ENCODE results near the gene ITSN1.

Gene ITSN1

DNA sequence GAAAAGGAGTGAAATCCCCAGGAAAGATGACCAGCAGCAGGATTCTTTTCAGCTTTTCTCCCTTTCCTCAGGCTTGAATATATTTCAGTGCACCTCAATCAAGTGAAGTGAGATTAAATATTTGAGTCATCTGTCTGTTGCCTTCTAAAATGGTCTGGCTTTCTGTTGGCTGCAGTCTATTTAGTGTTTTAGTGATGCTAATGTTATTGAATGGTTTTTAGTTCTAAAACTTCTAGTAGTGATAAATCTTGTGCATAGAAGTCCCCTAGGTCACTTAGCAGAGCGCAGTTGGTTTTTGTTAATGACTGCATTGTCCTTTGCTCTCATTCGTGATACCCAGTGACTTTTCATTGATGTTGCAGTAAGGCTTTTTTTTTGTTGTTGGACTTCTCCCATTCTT lies 53.5 kb downstream of the ITSN1 start:
- TF ChIP-seq TAF1 (IDR thresholded peaks at IDR 0.05; ENCODE audit: borderline replicate concordance, insufficient read depth, low read length) (no peak), POLR2AphosphoS5 (IDR thresholded peaks at IDR 0.05; ENCODE audit: low read depth, low read length) (no peak), SIN3A (IDR thresholded peaks at IDR 0.05; ENCODE audit: borderline replicate concordance, insufficient read depth, low read length) (no peak), FOXP2 (optimal IDR thresholded peaks at IDR 0.05; ENCODE audit: borderline replicate concordance, extremely low read depth, extremely low read length, insufficient read depth) (no peak), REST (IDR thresholded peaks at IDR 0.05; ENCODE audit: insufficient read depth in 1 of 2, low read depth in 2 of 2, low read length in 2 of 2) (no peak)

GRCh38 chr21:33696465-33696864 lies 54.2 kb downstream of the ITSN1 start:
- no peak for TF ChIP-seq SIN3A (IDR thresholded peaks at IDR 0.05; ENCODE audit: borderline replicate concordance, insufficient read depth, low read length)
- TF ChIP-seq POLR2AphosphoS5 (IDR thresholded peaks at IDR 0.05; ENCODE audit: low read depth, low read length) = no peak
- TF ChIP-seq REST (IDR thresholded peaks at IDR 0.05; ENCODE audit: insufficient read depth in 1 of 2, low read depth in 2 of 2, low read length in 2 of 2) = no peak
- TF ChIP-seq FOXP2 (optimal IDR thresholded peaks at IDR 0.05; ENCODE audit: borderline replicate concordance, extremely low read depth, extremely low read length, insufficient read depth) = no peak
- no peak for TF ChIP-seq TAF1 (IDR thresholded peaks at IDR 0.05; ENCODE audit: borderline replicate concordance, insufficient read depth, low read length)

- TF ChIP-seq REST (IDR thresholded peaks at IDR 0.05; ENCODE audit: insufficient read depth in 1 of 2, low read depth in 2 of 2, low read length in 2 of 2) = no peak
- TF ChIP-seq POLR2AphosphoS5 (IDR thresholded peaks at IDR 0.05; ENCODE audit: low read depth, low read length) = no peak
- TF ChIP-seq SIN3A (IDR thresholded peaks at IDR 0.05; ENCODE audit: borderline replicate concordance, insufficient read depth, low read length) = no peak
- TF ChIP-seq TAF1 (IDR thresholded peaks at IDR 0.05; ENCODE audit: borderline replicate concordance, insufficient read depth, low read length) = no peak
- no peak for TF ChIP-seq FOXP2 (optimal IDR thresholded peaks at IDR 0.05; ENCODE audit: borderline replicate concordance, extremely low read depth, extremely low read length, insufficient read depth)
These were observed 56.0 kb downstream of the ITSN1 start for GRCh38 chr21:33698087-33698860.

DNA sequence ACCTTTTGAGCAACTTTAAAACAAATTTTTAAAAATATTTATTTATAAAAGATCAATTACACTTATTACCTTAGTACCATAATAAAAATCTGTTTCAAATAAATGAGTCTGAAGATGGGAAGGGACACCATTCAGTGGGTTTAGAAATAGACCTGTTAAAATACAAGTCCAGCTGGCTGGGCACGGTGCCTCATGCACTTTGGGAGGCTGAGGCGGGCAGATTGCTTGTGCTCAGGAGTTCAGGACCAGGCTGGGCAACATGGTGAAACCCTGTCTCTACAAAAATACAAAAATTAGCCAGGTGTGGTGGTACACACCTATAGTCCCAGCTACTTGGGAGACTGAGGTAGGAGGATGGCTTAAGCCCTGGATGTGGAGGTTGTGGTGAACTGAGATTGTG lies 57.0 kb downstream of the ITSN1 start:
- TF ChIP-seq TAF1 (IDR thresholded peaks at IDR 0.05; ENCODE audit: borderline replicate concordance, insufficient read depth, low read length) (no peak), REST (IDR thresholded peaks at IDR 0.05; ENCODE audit: insufficient read depth in 1 of 2, low read depth in 2 of 2, low read length in 2 of 2) (no peak), FOXP2 (optimal IDR thresholded peaks at IDR 0.05; ENCODE audit: borderline replicate concordance, extremely low read depth, extremely low read length, insufficient read depth) (no peak), POLR2AphosphoS5 (IDR thresholded peaks at IDR 0.05; ENCODE audit: low read depth, low read length) (no peak), SIN3A (IDR thresholded peaks at IDR 0.05; ENCODE audit: borderline replicate concordance, insufficient read depth, low read length) (no peak)

All from PFSK-1 (cell line).